ENCODE data around the gene GZF1. TPM values are rescaled to one million over a fixed set of nuclear protein-coding genes. Genes with fewer than 3 reads are reported as not detected.

Gene GZF1
- 24.9 TPM for total RNA-seq
- long read RNA-seq, full-length matches to known transcripts = 45 of 69 reads
- long read RNA-seq, partial matches to known transcripts = 4 of 69 reads
- long read RNA-seq, other reads (novel, unspliced or antisense) = 20 of 69 reads

DNA sequence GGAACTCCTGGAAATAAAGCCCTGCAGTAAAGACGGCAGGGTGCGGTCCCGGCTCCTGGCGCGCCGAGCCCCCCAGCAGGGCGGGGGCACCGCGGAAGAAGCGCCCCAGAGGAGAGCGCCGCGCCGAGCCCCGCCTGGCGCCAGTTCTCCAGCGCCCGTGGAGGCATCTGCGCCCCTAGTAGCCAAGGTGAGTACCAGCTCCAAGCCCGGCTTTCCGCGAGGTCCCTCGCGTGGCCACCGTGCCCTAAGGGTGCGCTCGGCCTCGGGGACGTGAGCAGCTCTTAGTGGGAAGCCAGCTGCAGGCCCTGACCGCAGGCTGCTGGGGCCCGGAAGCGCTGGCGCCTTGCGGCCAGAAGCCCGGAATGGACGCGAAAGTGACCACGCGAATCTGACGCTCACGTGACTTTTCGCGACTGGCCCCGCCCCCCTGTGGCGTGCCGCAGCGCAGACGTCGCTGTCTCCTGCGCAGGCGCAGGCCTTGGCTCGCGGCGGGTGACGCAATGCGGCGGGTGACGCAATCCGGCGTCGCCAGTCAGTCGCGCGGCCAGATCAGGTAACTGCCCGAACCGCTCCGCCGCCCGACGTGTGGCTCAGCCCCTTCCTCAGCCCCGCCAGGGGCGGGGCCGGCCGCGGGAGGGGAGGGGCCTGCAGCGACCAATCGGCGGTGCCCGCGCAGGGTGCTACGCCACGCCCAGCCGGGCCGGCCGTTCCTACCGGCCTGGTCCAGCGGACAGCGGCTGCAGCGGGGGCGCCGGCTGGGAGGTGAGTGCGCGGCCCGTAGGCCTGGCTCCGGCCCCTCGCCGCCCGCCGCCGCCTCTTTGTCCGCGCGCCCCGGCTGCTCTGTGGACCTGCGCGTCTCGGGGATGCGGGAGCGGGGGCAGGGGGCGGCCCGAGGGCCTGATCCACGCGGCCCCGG lies at the start of gene GZF1:
GZF1 (plus strand) TSS at position 707 of the 916 bp plus-strand sequence. CDS start 2,202 bp downstream, outside the sequence.
- TF ChIP-seq, protein P1, sequence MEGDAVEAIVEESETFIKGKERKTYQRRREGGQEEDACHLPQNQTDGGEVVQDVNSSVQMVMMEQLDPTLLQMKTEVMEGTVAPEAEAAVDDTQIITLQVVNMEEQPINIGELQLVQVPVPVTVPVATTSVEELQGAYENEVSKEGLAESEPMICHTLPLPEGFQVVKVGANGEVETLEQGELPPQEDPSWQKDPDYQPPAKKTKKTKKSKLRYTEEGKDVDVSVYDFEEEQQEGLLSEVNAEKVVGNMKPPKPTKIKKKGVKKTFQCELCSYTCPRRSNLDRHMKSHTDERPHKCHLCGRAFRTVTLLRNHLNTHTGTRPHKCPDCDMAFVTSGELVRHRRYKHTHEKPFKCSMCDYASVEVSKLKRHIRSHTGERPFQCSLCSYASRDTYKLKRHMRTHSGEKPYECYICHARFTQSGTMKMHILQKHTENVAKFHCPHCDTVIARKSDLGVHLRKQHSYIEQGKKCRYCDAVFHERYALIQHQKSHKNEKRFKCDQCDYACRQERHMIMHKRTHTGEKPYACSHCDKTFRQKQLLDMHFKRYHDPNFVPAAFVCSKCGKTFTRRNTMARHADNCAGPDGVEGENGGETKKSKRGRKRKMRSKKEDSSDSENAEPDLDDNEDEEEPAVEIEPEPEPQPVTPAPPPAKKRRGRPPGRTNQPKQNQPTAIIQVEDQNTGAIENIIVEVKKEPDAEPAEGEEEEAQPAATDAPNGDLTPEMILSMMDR (IDR thresholded peaks at IDR 0.05; ENCODE audit: borderline replicate concordance) = peak; percentile 27
- peak within 1 kb of the TSS; percentile 100 for H3K27ac ChIP-seq (replicated peaks)
- H3K4me1 ChIP-seq = peaks cover 88% of the 10 kb centered on the region
- H3K36me3 ChIP-seq = peaks cover 23% of the 10 kb centered on the region
- H3K27me3 ChIP-seq (ENCODE audit: low read depth) = no peaks in the 10 kb centered on the region
- no peaks in the 10 kb centered on the region for H3K9me3 ChIP-seq (replicated peaks)
- DNase-seq = peak; percentile 98
- peak within 1 kb of the TSS; percentile 91 for H3K4me3 ChIP-seq
- intact Hi-C loops (cut with micrococcal nuclease) = no loop called here

DNA sequence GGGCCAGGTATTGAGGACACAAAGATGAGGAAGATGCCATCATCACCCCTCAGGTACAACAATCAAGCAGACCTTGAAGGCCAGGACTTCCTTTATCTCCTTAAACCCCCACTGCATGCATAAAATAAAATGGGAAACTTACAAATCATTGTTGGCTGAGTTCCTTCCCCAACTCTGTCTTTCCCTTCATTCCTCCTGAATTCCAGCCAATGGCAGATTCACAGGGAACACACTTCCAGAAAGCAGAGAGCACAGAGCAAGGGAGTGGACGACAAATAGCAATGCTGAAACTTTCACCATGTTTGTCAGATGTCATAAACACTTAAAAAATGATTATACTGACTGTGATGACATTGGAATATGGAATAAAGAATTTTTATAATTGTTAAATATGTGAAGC lies 48.7 kb upstream of the GZF1 start:
- H3K27ac ChIP-seq (replicated peaks) = no peak overlapping the region
- intact Hi-C loops (cut with micrococcal nuclease) = no loop called here
- no peaks in the 10 kb centered on the region for H3K27me3 ChIP-seq (ENCODE audit: low read depth)
- H3K9me3 ChIP-seq (replicated peaks) = no peaks in the 10 kb centered on the region
- peaks cover 36% of the 10 kb centered on the region for H3K4me1 ChIP-seq
- H3K36me3 ChIP-seq = no peaks in the 10 kb centered on the region
- no peak overlapping the region for H3K4me3 ChIP-seq
- DNase-seq = no peak
- TF ChIP-seq, protein P1 (IDR thresholded peaks at IDR 0.05; ENCODE audit: borderline replicate concordance) = no peak

DNA sequence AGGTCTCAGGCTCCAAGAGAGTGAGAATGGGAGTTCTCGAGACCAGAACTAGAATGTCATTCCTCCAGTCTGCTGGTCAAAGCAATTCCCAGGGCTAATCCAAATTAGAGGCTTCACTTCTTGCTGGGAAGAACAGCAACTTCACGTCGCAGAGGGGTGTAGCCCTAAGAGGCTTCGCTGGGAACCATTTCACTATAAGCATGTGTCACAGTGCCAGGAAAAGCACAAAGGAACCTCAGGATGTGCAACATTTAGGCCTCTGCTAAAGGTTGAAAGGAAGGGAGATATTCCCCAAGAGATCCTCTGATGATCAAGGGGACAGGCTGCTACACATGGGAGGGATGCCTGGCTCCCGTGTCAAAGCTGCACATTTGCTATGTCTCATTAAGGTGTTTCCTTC lies 47.3 kb upstream of the GZF1 start:
- no peaks in the 10 kb centered on the region for H3K36me3 ChIP-seq
- DNase-seq = no peak
- H3K27ac ChIP-seq (replicated peaks) = peak overlapping the region; percentile 66
- peaks cover 36% of the 10 kb centered on the region for H3K4me1 ChIP-seq
- H3K27me3 ChIP-seq (ENCODE audit: low read depth) = no peaks in the 10 kb centered on the region
- H3K4me3 ChIP-seq = no peak overlapping the region
- TF ChIP-seq, protein P1 (IDR thresholded peaks at IDR 0.05; ENCODE audit: borderline replicate concordance) = no peak
- H3K9me3 ChIP-seq (replicated peaks) = no peaks in the 10 kb centered on the region
- intact Hi-C loops (cut with micrococcal nuclease) = no loop called here

DNA sequence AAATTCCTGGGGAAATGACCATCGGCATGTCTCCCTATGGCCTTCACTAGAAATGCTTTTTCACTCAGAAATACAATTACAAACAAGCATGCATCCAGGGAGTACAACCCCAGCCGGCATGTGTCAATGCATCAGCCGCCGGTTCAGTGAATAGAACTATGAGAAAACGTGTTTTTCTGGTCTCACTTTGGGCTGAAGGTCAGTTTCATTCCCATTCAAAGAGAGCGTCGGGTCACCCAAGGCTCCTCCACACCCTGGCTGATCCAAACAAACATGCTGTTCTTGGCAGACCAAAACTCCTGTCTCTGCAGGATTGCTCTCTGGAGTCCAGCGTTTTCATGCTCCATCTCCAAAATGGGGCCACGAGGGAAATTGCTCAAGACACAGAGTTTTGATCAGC lies 46.9 kb upstream of the GZF1 start:
- H3K27me3 ChIP-seq (ENCODE audit: low read depth) = no peaks in the 10 kb centered on the region
- intact Hi-C loops (cut with micrococcal nuclease) = no loop called here
- DNase-seq = peak; percentile 45
- H3K36me3 ChIP-seq = no peaks in the 10 kb centered on the region
- H3K9me3 ChIP-seq (replicated peaks) = no peaks in the 10 kb centered on the region
- no peak overlapping the region for H3K4me3 ChIP-seq
- peaks cover 36% of the 10 kb centered on the region for H3K4me1 ChIP-seq
- TF ChIP-seq, protein P1 (IDR thresholded peaks at IDR 0.05; ENCODE audit: borderline replicate concordance) = no peak
- peak overlapping the region; percentile 66 for H3K27ac ChIP-seq (replicated peaks)

DNA sequence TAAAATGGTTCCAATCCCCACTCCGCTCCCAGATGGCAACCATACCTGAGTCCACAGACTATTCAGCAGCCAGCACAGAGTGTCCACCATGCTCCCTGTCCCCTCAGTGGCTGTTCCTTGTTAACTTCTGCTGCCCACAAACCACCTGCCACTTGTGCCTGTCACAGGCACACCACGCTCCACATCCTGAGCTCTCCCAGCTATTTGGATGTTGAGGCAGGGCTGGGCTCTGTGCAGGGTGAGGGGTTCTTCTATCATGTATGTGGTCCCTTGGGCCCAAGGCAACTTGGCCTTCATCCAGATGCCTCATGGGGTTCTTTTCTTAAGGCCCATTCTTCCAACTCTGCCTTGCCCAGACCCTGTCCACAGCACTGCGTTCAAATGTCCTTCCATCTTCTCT lies 45.4 kb upstream of the GZF1 start:
- intact Hi-C loops (cut with micrococcal nuclease) = no loop called here
- no peak overlapping the region for H3K27ac ChIP-seq (replicated peaks)
- no peaks in the 10 kb centered on the region for H3K9me3 ChIP-seq (replicated peaks)
- TF ChIP-seq, protein P1 (IDR thresholded peaks at IDR 0.05; ENCODE audit: borderline replicate concordance) = no peak
- H3K27me3 ChIP-seq (ENCODE audit: low read depth) = no peaks in the 10 kb centered on the region
- no peaks in the 10 kb centered on the region for H3K36me3 ChIP-seq
- peaks cover 36% of the 10 kb centered on the region for H3K4me1 ChIP-seq
- no peak overlapping the region for H3K4me3 ChIP-seq
- no peak for DNase-seq
